ENCODE measurements around the gene CLEC4E. TPM values are rescaled to one million over a fixed set of nuclear protein-coding genes. Genes with fewer than 3 reads are reported as not detected.

The CLEC4E gene
- total RNA-seq, 4 donors from 2014 or later: 1.4 TPM; not detected in 3

- DNase-seq (ENCODE audit: low spot score in 2 of 2): no peak
- no peak overlapping the region for H3K27ac ChIP-seq
- H3K4me3 ChIP-seq: no peak overlapping the region
- WGBS: 68% methylated on average over 7 of the region's 7 CpGs
- no peaks in the 10 kb centered on the region for H3K4me1 ChIP-seq
- H3K36me3 ChIP-seq: no peaks in the 10 kb centered on the region
- TF ChIP-seq EP300 (IDR thresholded peaks at IDR 0.05): no peak
- TF ChIP-seq, protein P1, sequence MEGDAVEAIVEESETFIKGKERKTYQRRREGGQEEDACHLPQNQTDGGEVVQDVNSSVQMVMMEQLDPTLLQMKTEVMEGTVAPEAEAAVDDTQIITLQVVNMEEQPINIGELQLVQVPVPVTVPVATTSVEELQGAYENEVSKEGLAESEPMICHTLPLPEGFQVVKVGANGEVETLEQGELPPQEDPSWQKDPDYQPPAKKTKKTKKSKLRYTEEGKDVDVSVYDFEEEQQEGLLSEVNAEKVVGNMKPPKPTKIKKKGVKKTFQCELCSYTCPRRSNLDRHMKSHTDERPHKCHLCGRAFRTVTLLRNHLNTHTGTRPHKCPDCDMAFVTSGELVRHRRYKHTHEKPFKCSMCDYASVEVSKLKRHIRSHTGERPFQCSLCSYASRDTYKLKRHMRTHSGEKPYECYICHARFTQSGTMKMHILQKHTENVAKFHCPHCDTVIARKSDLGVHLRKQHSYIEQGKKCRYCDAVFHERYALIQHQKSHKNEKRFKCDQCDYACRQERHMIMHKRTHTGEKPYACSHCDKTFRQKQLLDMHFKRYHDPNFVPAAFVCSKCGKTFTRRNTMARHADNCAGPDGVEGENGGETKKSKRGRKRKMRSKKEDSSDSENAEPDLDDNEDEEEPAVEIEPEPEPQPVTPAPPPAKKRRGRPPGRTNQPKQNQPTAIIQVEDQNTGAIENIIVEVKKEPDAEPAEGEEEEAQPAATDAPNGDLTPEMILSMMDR (IDR thresholded peaks at IDR 0.05): no peak
- TF ChIP-seq POLR2A (IDR thresholded peaks at IDR 0.05): no peak
- TF ChIP-seq POLR2AphosphoS5 (IDR thresholded peaks at IDR 0.05): no peak
- peaks cover 3% of the 10 kb centered on the region for H3K27me3 ChIP-seq
- no peaks in the 10 kb centered on the region for H3K9me3 ChIP-seq
Observed at GRCh38 chr12:8532045-8532444, 8.7 kb downstream of the CLEC4E start.

- 80% methylated on average over 13 of the region's 30 CpGs for WGBS
- H3K36me3 ChIP-seq: no peaks in the 10 kb centered on the region
- DNase-seq (ENCODE audit: low spot score in 2 of 2): peak in 1 of 2 donors; percentile 68
- peaks cover 3% of the 10 kb centered on the region for H3K27me3 ChIP-seq
- H3K9me3 ChIP-seq: no peaks in the 10 kb centered on the region
- H3K4me3 ChIP-seq: no peak overlapping the region
- TF ChIP-seq, protein P1 (IDR thresholded peaks at IDR 0.05): no peak
- TF ChIP-seq EP300 (IDR thresholded peaks at IDR 0.05) (no peak), POLR2A (IDR thresholded peaks at IDR 0.05) (no peak), POLR2AphosphoS5 (IDR thresholded peaks at IDR 0.05) (no peak)
- no peak overlapping the region for H3K27ac ChIP-seq
- H3K4me1 ChIP-seq: no peaks in the 10 kb centered on the region
Observed at GRCh38 chr12:8527250-8528130, 13.2 kb downstream of the CLEC4E start.

GRCh38 chr12:8519171-8519570 lies 21.5 kb downstream of the CLEC4E start:
- TF ChIP-seq POLR2A (IDR thresholded peaks at IDR 0.05) (no peak), EP300 (IDR thresholded peaks at IDR 0.05) (no peak), POLR2AphosphoS5 (IDR thresholded peaks at IDR 0.05) (no peak)
- TF ChIP-seq, protein P1 (IDR thresholded peaks at IDR 0.05): no peak
- H3K27me3 ChIP-seq: no peaks in the 10 kb centered on the region
- H3K9me3 ChIP-seq: no peaks in the 10 kb centered on the region
- no peaks in the 10 kb centered on the region for H3K4me1 ChIP-seq
- 70% methylated on average over 4 of the region's 4 CpGs for WGBS
- H3K36me3 ChIP-seq: no peaks in the 10 kb centered on the region
- no peak for DNase-seq (ENCODE audit: low spot score in 2 of 2)
- H3K4me3 ChIP-seq: no peak overlapping the region
- no peak overlapping the region for H3K27ac ChIP-seq

DNA sequence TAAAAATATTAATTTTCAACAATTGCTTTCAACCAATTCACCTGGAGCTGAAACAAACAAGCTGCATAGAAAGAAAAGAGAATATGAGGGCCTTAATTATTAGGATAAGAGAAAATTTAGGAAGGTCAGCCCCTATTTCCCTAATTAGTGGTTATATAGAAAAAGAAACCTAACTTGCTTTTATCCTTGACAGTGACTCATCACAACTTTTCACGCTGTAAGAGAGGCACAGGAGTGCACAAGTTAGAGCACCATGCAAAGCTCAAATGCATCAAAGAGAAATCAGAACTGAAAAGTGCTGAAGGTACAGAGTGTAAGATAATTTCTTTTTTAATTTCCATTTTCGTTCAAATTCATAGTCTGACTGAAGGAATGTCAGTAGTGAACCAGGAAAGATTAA lies 22.7 kb downstream of the CLEC4E start:
- 51% methylated on average over 2 of the region's 2 CpGs for WGBS
- Histone ChIP-seq H3K4me1 (no peaks in the 10 kb centered on the region), H3K27ac (no peak overlapping the region), H3K4me3 (no peak overlapping the region), H3K9me3 (no peaks in the 10 kb centered on the region), H3K36me3 (no peaks in the 10 kb centered on the region), H3K27me3 (no peaks in the 10 kb centered on the region)
- DNase-seq (ENCODE audit: low spot score in 2 of 2): no peak
- TF ChIP-seq, protein P1 (IDR thresholded peaks at IDR 0.05): no peak
- TF ChIP-seq POLR2AphosphoS5 (IDR thresholded peaks at IDR 0.05) (no peak), POLR2A (IDR thresholded peaks at IDR 0.05) (no peak), EP300 (IDR thresholded peaks at IDR 0.05) (no peak)

DNA sequence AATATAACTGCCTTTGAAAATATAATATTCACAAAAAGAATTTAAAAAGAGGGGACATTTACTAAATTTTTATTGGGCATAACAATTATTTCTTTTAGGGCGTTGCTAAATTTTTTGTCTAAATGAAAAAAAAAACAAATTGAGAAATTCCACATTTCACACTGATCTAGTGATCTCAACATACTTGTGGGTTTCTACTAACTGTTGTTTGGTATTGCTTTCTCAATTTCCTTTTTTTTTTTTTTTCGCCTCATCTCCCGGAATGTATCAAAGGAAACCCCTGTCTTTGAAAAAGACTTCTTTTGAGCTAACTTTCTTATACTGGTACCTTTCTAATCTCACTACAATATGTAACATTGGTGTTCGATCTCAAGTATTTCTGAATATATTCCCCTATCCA lies 27.4 kb downstream of the CLEC4E start, which contains the start of gene CLEC4D:
CLEC4D (plus strand) TSS at position 248 of the 400 bp plus-strand sequence. CDS start 230 bp downstream, outside the sequence.
- no peaks in the 10 kb centered on the region for H3K4me1 ChIP-seq
- no peak within 1 kb of the TSS for H3K27ac ChIP-seq
- no peaks in the 10 kb centered on the region for H3K9me3 ChIP-seq
- TF ChIP-seq EP300 (IDR thresholded peaks at IDR 0.05): no peak
- no peak for TF ChIP-seq POLR2A (IDR thresholded peaks at IDR 0.05)
- TF ChIP-seq POLR2AphosphoS5 (IDR thresholded peaks at IDR 0.05): no peak
- 81% methylated on average over 4 of the region's 4 CpGs for whole genome bisulfite sequencing
- DNase-seq (ENCODE audit: low spot score in 2 of 2): no peak
- peaks cover 12% of the 10 kb centered on the region for H3K27me3 ChIP-seq
- no peak within 1 kb of the TSS for H3K4me3 ChIP-seq
- H3K36me3 ChIP-seq: no peaks in the 10 kb centered on the region
